HEK293 (cell line): Measurements from ENCODE around the gene ACOT8.

Experiments
- CTCF ChIP-seq: fragments of 450-650 bp; formaldehyde crosslinking; IDR thresholded peaks from 2 replicates; pipeline ENCODE4 v1.5.1; 2016; ENCODE audit warnings: missing biosample characterization, missing genetic modification characterization
- INSM2 ChIP-seq: fragments of 450-650 bp; formaldehyde crosslinking; IDR thresholded peaks from 2 replicates; pipeline ENCODE4 v1.5.1; 2016; ENCODE audit warnings: missing biosample characterization, missing genetic modification characterization
- KLF9 ChIP-seq: fragments of 450-650 bp; formaldehyde crosslinking; IDR thresholded peaks from 2 replicates; pipeline ENCODE4 v1.5.1; 2016; ENCODE audit warnings: missing biosample characterization, missing genetic modification characterization, low read depth
- MZF1 ChIP-seq: fragments of 450-650 bp; formaldehyde crosslinking; IDR thresholded peaks from 2 replicates; pipeline ENCODE4 v1.5.1; 2017; ENCODE audit warnings: missing biosample characterization, missing genetic modification characterization, borderline replicate concordance
- REST ChIP-seq: fragments of 450-650 bp; formaldehyde crosslinking; IDR thresholded peaks from 2 replicates; pipeline ENCODE4 v1.5.1; 2016; ENCODE audit warnings: missing biosample characterization, missing genetic modification characterization
- TCF7L2 ChIP-seq: IDR thresholded peaks from 2 replicates; pipeline ENCODE4 v1.6.1; 2011; ENCODE audit warnings: low read depth, mild to moderate bottlenecking, inconsistent platforms, low read length, moderate library complexity, borderline replicate concordance
- YY2 ChIP-seq: fragments of 450-650 bp; formaldehyde crosslinking; IDR thresholded peaks from 2 replicates; pipeline ENCODE4 v1.5.1; 2016; ENCODE audit warnings: missing biosample characterization, missing genetic modification characterization
- ZBTB7A ChIP-seq: fragments of 450-650 bp; formaldehyde crosslinking; IDR thresholded peaks from 2 replicates; pipeline ENCODE4 v1.5.1; 2016; ENCODE audit warnings: low read depth, missing biosample characterization, missing genetic modification characterization
- ZEB2 ChIP-seq: fragments of 450-650 bp; formaldehyde crosslinking; IDR thresholded peaks from 2 replicates; pipeline ENCODE4 v1.5.1; 2016; ENCODE audit warnings: missing biosample characterization, missing genetic modification characterization
- ZNF114 ChIP-seq: fragments of 450-650 bp; formaldehyde crosslinking; IDR thresholded peaks from 2 replicates; pipeline ENCODE4 v1.5.0; 2017; ENCODE audit warnings: missing biosample characterization, missing genetic modification characterization
- ZNF148 ChIP-seq: fragments of 450-650 bp; formaldehyde crosslinking; IDR thresholded peaks from 2 replicates; pipeline ENCODE4 v1.5.0; 2017; ENCODE audit warnings: missing biosample characterization, missing genetic modification characterization, borderline replicate concordance
- ZNF175 ChIP-seq: fragments of 450-650 bp; formaldehyde crosslinking; IDR thresholded peaks from 2 replicates; pipeline ENCODE4 v1.5.1; 2016; ENCODE audit warnings: missing biosample characterization, missing genetic modification characterization
- ZNF184 ChIP-seq: fragments of 450-650 bp; IDR thresholded peaks from 2 replicates; pipeline ENCODE4 v1.5.1; 2018; ENCODE audit warnings: missing biosample characterization, mild to moderate bottlenecking, missing genetic modification characterization

GRCh38 chr20:45897289-45897688, 40.1 kb upstream of the ACOT8 start:
- TF ChIP-seq YY2 (tag by site-specific recombination) (no peak), CTCF (tag by site-specific recombination) (no peak), ZNF175 (tag by site-specific recombination) (no peak), ZNF184 (tag by site-specific recombination) (no peak), TCF7L2 (no peak), ZNF148 (no peak), INSM2 (tag by site-specific recombination) (no peak), ZEB2 (no peak), MZF1 (tag by site-specific recombination) (no peak), ZBTB7A (no peak), ZNF114 (tag by site-specific recombination) (no peak), REST (tag by site-specific recombination) (no peak), KLF9 (tag by site-specific recombination) (no peak)
